ENCODE data around the gene APC. TPM values are rescaled to one million over a fixed set of nuclear protein-coding genes. Genes with fewer than 3 reads are reported as not detected.

Gene APC
- polyA plus RNA-seq, 1 experiment = 14.7 TPM

DNA sequence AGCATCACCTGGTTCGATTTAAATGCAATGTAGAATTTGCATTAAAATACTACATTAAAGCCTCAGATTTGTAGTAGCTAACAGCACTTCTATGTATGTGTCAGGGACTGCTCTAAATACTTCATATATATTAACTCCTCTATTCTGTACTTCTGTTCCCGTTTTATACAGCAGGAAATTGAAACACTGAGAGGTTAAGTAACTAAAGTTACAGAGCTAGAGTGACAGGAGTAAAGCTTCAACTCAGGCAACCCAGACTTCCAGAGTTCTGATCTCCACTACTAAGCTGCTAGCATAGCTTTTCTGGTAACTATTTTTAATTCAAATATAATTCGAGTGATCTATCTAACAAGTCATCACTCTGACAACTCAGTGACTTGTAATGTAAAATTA lies 619 bp upstream of the APC start:
- H3K36me3 ChIP-seq (ENCODE audit: control insufficient read depth, insufficient read depth, low read length) = no peaks in the 10 kb centered on the region
- POLR2A ChIA-PET = no interaction called here
- CTCF ChIA-PET = interaction anchor here (1.0 to 2.8 kb wide), 4 partner anchors 9 to 33 kb away, joined by 3 to 9 read pairs (median 4); no protein-coding TSS in a partner anchor
- H3K27me3 ChIP-seq (ENCODE audit: control insufficient read depth, insufficient read depth, low read length) = no peaks in the 10 kb centered on the region
- TF ChIP-seq, protein P1, sequence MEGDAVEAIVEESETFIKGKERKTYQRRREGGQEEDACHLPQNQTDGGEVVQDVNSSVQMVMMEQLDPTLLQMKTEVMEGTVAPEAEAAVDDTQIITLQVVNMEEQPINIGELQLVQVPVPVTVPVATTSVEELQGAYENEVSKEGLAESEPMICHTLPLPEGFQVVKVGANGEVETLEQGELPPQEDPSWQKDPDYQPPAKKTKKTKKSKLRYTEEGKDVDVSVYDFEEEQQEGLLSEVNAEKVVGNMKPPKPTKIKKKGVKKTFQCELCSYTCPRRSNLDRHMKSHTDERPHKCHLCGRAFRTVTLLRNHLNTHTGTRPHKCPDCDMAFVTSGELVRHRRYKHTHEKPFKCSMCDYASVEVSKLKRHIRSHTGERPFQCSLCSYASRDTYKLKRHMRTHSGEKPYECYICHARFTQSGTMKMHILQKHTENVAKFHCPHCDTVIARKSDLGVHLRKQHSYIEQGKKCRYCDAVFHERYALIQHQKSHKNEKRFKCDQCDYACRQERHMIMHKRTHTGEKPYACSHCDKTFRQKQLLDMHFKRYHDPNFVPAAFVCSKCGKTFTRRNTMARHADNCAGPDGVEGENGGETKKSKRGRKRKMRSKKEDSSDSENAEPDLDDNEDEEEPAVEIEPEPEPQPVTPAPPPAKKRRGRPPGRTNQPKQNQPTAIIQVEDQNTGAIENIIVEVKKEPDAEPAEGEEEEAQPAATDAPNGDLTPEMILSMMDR (IDR thresholded peaks at IDR 0.05; ENCODE audit: insufficient read depth, low read depth, low read length) = no peak
- H3K4me3 ChIP-seq (ENCODE audit: low read depth, low read length) = peak overlapping the region; percentile 89
- no peak for DNase-seq (ENCODE audit: low read depth)

DNA sequence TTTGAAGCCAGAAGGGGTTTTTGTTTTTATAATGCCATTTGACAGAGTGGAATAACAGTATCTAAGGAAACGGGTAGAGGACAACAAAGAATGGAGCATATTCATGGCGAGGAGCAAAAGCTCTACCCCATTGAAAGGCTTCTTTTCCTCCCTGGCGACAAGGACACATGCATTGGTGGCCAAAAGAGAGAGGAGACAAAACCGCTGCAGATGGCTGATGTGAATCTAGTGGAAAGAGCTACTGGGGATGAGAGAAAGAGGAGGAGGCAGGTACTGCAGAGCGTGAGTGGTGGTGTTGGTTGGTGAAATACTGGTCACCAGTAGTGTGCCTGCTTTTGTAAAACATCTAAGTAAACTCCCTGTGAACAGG lies 491 bp downstream of the APC start:
- CTCF ChIA-PET = interaction anchor here (1.0 to 2.8 kb wide), 2 partner anchors 8 to 10 kb away, joined by 3 to 6 read pairs; no protein-coding TSS in a partner anchor
- POLR2A ChIA-PET = no interaction called here
- H3K4me3 ChIP-seq (ENCODE audit: low read depth, low read length) = peak overlapping the region; percentile 89
- no peaks in the 10 kb centered on the region for H3K27me3 ChIP-seq (ENCODE audit: control insufficient read depth, insufficient read depth, low read length)
- DNase-seq (ENCODE audit: low read depth) = no peak
- H3K36me3 ChIP-seq (ENCODE audit: control insufficient read depth, insufficient read depth, low read length) = no peaks in the 10 kb centered on the region
- TF ChIP-seq, protein P1 (IDR thresholded peaks at IDR 0.05; ENCODE audit: insufficient read depth, low read depth, low read length) = no peak

DNA sequence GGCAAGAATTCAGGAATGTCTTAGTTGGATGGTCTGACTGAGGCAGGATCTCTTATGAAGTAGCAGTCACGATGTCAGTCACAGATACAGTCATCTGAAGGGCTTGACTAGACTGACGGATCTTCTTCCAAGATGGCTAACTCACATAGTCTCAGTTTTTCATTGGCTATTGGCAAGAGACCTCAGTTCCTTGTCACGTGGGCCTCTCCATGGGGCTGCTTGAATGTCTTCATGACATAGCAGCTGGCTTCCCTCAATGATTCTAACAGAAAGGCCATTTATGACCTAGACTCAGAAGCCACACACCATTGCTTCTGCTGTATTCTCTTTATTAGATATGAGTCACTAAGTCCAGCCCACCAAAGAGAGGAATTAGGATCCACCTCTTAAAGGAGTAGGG lies 4.7 kb downstream of the APC start:
- H3K27me3 ChIP-seq (ENCODE audit: control insufficient read depth, insufficient read depth, low read length) = no peaks in the 10 kb centered on the region
- H3K4me3 ChIP-seq (ENCODE audit: low read depth, low read length) = no peak overlapping the region
- TF ChIP-seq, protein P1 (IDR thresholded peaks at IDR 0.05; ENCODE audit: insufficient read depth, low read depth, low read length) = no peak
- DNase-seq (ENCODE audit: low read depth) = no peak
- no peaks in the 10 kb centered on the region for H3K36me3 ChIP-seq (ENCODE audit: control insufficient read depth, insufficient read depth, low read length)
- ChIA-PET POLR2A (no interaction called here), CTCF (no interaction called here)

DNA sequence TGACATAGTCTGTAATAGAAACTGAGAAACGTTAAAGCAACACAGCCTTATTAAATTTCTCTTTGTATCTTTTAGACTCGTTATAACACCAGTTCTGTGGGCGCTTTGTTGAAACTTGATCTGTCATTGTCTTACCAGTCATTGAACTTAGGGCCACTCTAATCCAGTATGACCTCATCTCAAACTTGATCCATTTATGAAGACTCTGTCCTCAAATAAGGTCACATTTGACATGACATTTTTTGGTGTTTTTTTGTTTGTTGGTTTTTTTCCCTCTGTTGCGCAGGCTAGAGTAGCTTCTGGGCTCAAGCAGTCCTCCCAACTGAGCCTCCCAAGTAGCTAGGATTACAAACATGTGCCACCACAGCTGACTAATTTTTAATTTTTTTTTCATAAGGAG lies 5.9 kb downstream of the APC start:
- H3K4me3 ChIP-seq (ENCODE audit: low read depth, low read length) = no peak overlapping the region
- no peaks in the 10 kb centered on the region for H3K27me3 ChIP-seq (ENCODE audit: control insufficient read depth, insufficient read depth, low read length)
- TF ChIP-seq, protein P1 (IDR thresholded peaks at IDR 0.05; ENCODE audit: insufficient read depth, low read depth, low read length) = no peak
- POLR2A ChIA-PET = no interaction called here
- no peaks in the 10 kb centered on the region for H3K36me3 ChIP-seq (ENCODE audit: control insufficient read depth, insufficient read depth, low read length)
- no peak for DNase-seq (ENCODE audit: low read depth)
- CTCF ChIA-PET = interaction anchor here (0.6 to 1.2 kb wide), 3 partner anchors 14 to 193 kb away, joined by 3 read pairs; no protein-coding TSS in a partner anchor

DNA sequence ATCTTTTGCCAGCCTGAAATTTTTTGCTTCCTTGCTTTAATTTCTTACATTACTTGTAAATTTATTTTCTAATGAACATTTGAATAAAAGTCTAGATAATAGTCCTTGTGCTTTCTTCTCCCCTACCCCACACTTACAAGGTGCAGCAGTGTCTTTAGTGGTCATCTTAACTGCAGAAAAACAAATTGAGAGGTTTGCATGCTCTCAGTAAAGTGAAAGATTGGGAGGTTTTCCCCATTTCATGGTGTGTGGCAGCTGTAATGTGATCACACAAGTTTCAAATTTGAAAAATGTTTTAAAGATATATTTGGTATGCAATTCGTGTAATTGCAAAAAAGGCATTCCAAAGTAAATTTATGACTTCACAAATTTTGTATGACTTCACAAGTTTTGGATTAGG lies 14.7 kb downstream of the APC start:
- Histone ChIP-seq H3K4me3 (ENCODE audit: low read depth, low read length) (no peak overlapping the region), H3K27me3 (ENCODE audit: control insufficient read depth, insufficient read depth, low read length) (no peaks in the 10 kb centered on the region), H3K36me3 (ENCODE audit: control insufficient read depth, insufficient read depth, low read length) (no peaks in the 10 kb centered on the region)
- TF ChIP-seq, protein P1 (IDR thresholded peaks at IDR 0.05; ENCODE audit: insufficient read depth, low read depth, low read length) = no peak
- ChIA-PET POLR2A (no interaction called here), CTCF (interaction anchor here (1.5 to 2.5 kb wide), 3 partner anchors 200 to 203 kb away, joined by 3 to 7 read pairs (median 3); no protein-coding TSS in a partner anchor)
- DNase-seq (ENCODE audit: low read depth) = no peak
